ENCODE results near the gene TGFBR2.

- TF ChIP-seq POLR2A (IDR thresholded peaks at IDR 0.05) (no peak), CTCF (IDR thresholded peaks at IDR 0.05 in 8 of 11, conservative IDR thresholded peaks at IDR 0.05 in 3 of 11) (no peak), POLR2AphosphoS5 (IDR thresholded peaks at IDR 0.05) (no peak)
These were observed 20.7 kb upstream of the TGFBR2 start for GRCh38 chr3:30585654-30586053.
